ENCODE measurements around the gene GMPPB. TPM values are rescaled to one million over a fixed set of nuclear protein-coding genes. Genes with fewer than 3 reads are reported as not detected.

Gene GMPPB
- total and polyA plus RNA-seq, 7 donors, result 9.9 to 57.5 (median 14.3) TPM

DNA sequence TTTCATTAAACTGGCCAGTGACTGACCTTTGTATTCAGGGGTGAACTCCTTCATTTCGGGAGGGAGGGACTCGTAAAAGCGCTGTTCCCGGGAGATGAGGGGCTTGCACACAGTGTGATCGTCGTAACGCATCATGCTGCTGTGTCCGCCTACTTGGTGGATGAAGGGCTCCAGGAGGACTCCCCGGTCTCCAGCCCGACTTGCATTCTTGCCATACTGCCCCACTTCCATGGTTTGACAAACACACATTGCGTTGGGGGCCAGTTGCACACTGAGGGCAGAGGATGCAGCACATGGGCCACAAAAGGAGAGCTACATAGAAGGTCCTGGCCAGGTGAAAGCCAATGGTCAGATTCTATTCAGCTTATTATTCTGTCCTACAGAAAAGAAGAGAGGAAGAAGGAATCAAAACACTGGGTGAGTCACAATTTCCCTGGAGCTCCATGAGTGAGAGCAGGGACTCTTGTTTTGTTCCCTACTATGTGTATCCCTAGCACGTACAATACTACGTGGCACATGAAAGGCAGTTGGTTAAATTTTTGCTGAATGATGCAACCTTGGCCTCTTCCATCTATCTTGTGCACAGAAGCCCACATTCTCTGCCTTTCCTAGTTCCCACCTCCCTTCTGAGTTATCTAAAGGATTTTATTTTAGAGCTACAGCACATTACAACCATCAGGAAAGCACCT is 24.2 kb upstream of the GMPPB start:
- intact Hi-C loops (cut with DNase I), result no loop called here
- H3K36me3 ChIP-seq, result peaks cover 0 to 14% (median 0%) of the 10 kb centered on the region in 4 donors
- 89 to 90% methylated on average over 13 of the region's 13 CpGs for WGBS, 2 donors

DNA sequence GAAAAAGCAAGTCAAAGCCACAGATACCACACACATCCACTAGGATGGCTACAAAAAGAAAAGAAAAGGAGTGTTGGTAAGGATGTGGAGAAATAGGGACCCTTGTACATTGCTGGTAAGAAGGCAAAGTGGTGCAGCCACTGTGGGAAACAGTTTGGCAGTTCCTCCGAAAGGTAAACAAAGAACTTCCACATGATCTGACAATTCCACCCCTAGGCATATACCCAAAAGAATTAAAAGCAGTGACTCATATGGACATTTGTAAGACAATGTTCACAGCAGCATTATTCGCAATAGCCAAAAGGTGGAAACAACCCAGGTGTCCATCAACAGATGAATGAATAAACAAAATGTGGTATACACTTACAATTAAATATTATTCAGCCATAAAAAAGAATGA is 22.2 kb upstream of the GMPPB start:
- no peaks in the 10 kb centered on the region for H3K27me3 ChIP-seq
- TF ChIP-seq CTCF (IDR thresholded peaks at IDR 0.05), result peak in 1 of 4 experiments; percentile 16
- TF ChIP-seq EP300 (IDR thresholded peaks at IDR 0.05), result no peak
- no peaks in the 10 kb centered on the region for H3K9me3 ChIP-seq
- peak overlapping the region in 3 of 4 donors; percentile 25 to 57 (median 48) for H3K27ac ChIP-seq
- whole genome bisulfite sequencing, 2 donors, result 89 to 93% methylated on average over 2 of the region's 2 CpGs
- H3K36me3 ChIP-seq, result peaks cover 0 to 21% (median 0%) of the 10 kb centered on the region in 4 donors
- no peak overlapping the region for H3K4me3 ChIP-seq
- no peak for DNase-seq
- intact Hi-C loops (cut with DNase I), result no loop called here
- H3K4me1 ChIP-seq, result peaks cover 0 to 30% (median 17%) of the 10 kb centered on the region in 4 donors

More for the DNA sequence above, 24.2 kb upstream of the GMPPB start:
- H3K9me3 ChIP-seq, result no peaks in the 10 kb centered on the region
- no peaks in the 10 kb centered on the region for H3K27me3 ChIP-seq
- H3K4me1 ChIP-seq, result peaks cover 0 to 30% (median 19%) of the 10 kb centered on the region in 4 donors
- TF ChIP-seq POLR2AphosphoS5 (IDR thresholded peaks at IDR 0.05), result no peak
- TF ChIP-seq POLR2A (IDR thresholded peaks at IDR 0.05), result no peak
- TF ChIP-seq EP300 (IDR thresholded peaks at IDR 0.05), result no peak
- TF ChIP-seq CTCF (IDR thresholded peaks at IDR 0.05), result no peak
- DNase-seq, result no peak
- H3K4me3 ChIP-seq, result no peak overlapping the region
- peak overlapping the region in 2 of 4 donors; percentile 48 to 57 for H3K27ac ChIP-seq

DNA sequence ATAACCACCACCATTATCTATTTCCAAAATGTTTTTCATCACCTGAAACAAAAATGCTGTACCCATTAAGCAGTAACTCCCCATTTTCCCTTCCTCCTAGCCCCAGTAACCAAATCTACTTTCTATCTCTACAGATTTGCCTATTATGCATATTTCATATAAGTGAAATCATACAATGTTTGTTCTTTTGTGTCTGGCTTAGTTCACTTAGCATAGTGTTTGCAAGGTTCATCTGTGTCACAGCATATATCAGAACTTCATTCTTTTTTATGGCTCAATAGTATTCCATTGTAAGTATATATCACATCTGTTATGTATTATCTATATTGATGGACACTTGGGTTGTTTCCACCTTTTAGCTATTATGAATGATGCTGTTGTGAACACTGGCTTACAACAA is 16.7 kb upstream of the GMPPB start:
- no peak for TF ChIP-seq CTCF (IDR thresholded peaks at IDR 0.05)
- no peak for TF ChIP-seq EP300 (IDR thresholded peaks at IDR 0.05)
- no peak for TF ChIP-seq POLR2A (IDR thresholded peaks at IDR 0.05)
- no peak for TF ChIP-seq POLR2AphosphoS5 (IDR thresholded peaks at IDR 0.05)
- no peak for DNase-seq
- Histone ChIP-seq H3K4me3 (no peak overlapping the region), H3K36me3 (peaks cover 12 to 37% (median 15%) of the 10 kb centered on the region in 4 donors), H3K9me3 (no peaks in the 10 kb centered on the region), H3K27ac (no peak overlapping the region), H3K27me3 (no peaks in the 10 kb centered on the region), H3K4me1 (peaks cover 0 to under 1% (median 0%) of the 10 kb centered on the region in 4 donors)
- intact Hi-C loops (cut with DNase I), result no loop called here

DNA sequence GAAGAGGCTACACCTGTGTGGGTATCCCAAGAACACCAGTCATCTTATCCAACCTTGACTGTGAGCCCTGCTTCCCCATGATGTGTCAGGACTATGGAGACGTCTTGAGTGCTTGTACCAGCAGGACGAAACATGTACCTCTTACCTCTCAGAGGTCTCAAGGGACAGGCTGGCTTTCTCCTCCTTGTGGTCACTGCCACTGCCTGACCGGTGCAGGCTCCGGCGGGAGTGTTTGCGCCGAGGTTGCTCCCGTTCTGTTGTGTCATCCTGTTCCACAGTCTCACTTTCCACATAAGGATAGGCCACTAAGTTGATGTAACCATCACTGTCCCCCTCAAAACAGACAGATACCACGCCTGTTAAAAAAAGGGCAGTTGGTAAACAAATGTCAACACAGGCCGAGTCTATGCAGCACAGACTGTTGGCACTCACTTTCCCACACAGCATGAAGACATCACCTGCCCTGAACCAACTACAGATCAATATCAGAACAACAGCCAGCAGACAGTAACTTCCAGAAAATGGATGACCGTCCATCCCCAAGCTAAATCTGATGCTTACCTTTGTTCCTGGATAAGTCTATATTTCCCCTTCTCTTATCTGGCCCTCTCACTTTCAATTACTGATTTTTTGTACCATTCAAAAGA is 14.4 kb upstream of the GMPPB start:
- no peak overlapping the region for H3K27ac ChIP-seq
- peaks cover 15 to 53% (median 25%) of the 10 kb centered on the region in 4 donors for H3K36me3 ChIP-seq
- TF ChIP-seq POLR2A (IDR thresholded peaks at IDR 0.05) (no peak), POLR2AphosphoS5 (IDR thresholded peaks at IDR 0.05) (no peak), EP300 (IDR thresholded peaks at IDR 0.05) (no peak), CTCF (IDR thresholded peaks at IDR 0.05) (no peak)
- intact Hi-C loops (cut with DNase I), result no loop called here
- no peaks in the 10 kb centered on the region for H3K27me3 ChIP-seq
- no peak overlapping the region for H3K4me3 ChIP-seq
- H3K9me3 ChIP-seq, result no peaks in the 10 kb centered on the region
- no peak for DNase-seq
- H3K4me1 ChIP-seq, result no peaks in the 10 kb centered on the region
- WGBS, 2 donors, result 96% methylated on average over 11 of the region's 11 CpGs

Measured in sigmoid colon (tissue), 7 donors.